Left renal cortex interstitium (tissue), 4 donors: ENCODE results near the gene ALK. TPM values are rescaled to one million over a fixed set of nuclear protein-coding genes. Genes with fewer than 3 reads are reported as not detected.

Experiments
- DNase-seq, 4 donors: peaks; one replicate each; pipeline ENCODE4 v3.0.0-alpha.2; 2013; ENCODE audit warnings: low read depth in 4 of 4, low spot score in 2 of 4, missing footprints in 1 of 4
- polyA plus RNA-seq, 4 donors: library from polyadenylated mRNA; unstranded; fragments of 120-200 nt; gene quantifications; one replicate each; pipeline ENCODE4 v1.2.1, GENCODE V29; 2013; ENCODE audit not compliant: insufficient read length in 4 of 4

The ALK gene
- polyA plus RNA-seq, 4 donors, result 0.24 to 0.68 (median 0.31) TPM

- DNase-seq, result no peak
Observed at GRCh38 chr2:29517413-29517812, 404.0 kb downstream of the ALK start.

- no peak for DNase-seq
Observed at GRCh38 chr2:29516767-29517166, 404.6 kb downstream of the ALK start.

- no peak for DNase-seq
Observed at GRCh38 chr2:29509878-29510277, 411.5 kb downstream of the ALK start.

- DNase-seq, result no peak
Observed at GRCh38 chr2:29509397-29509796, 412.0 kb downstream of the ALK start.

GRCh38 chr2:29504746-29505145 lies 416.6 kb downstream of the ALK start:
- DNase-seq, result no peak

- DNase-seq, result peak in 1 of 4 donors; percentile 16
Observed at GRCh38 chr2:29502460-29502911, 418.9 kb downstream of the ALK start.

- no peak for DNase-seq
Observed at GRCh38 chr2:29497375-29497774, 424.0 kb downstream of the ALK start.

- no peak for DNase-seq
Observed at GRCh38 chr2:29496198-29496597, 425.2 kb downstream of the ALK start.

- DNase-seq, result no peak
Observed at GRCh38 chr2:29495536-29496060, 425.8 kb downstream of the ALK start.

GRCh38 chr2:29495068-29495467 lies 426.3 kb downstream of the ALK start:
- DNase-seq, result no peak

GRCh38 chr2:29492701-29493100 lies 428.7 kb downstream of the ALK start:
- no peak for DNase-seq

- no peak for DNase-seq
Observed at GRCh38 chr2:29490045-29490444, 431.3 kb downstream of the ALK start.

GRCh38 chr2:29489568-29489967 lies 431.8 kb downstream of the ALK start:
- no peak for DNase-seq

GRCh38 chr2:29487967-29488555 lies 433.3 kb downstream of the ALK start:
- no peak for DNase-seq

- DNase-seq, result no peak
Observed at GRCh38 chr2:29485631-29486030, 435.8 kb downstream of the ALK start.

GRCh38 chr2:29485117-29485516 lies 436.3 kb downstream of the ALK start:
- DNase-seq, result no peak

GRCh38 chr2:29482867-29483266 lies 438.5 kb downstream of the ALK start:
- no peak for DNase-seq

GRCh38 chr2:29482348-29482747 lies 439.0 kb downstream of the ALK start:
- no peak for DNase-seq

GRCh38 chr2:29481313-29481712 lies 440.1 kb downstream of the ALK start:
- DNase-seq, result no peak

GRCh38 chr2:29480426-29480825 lies 441.0 kb downstream of the ALK start:
- no peak for DNase-seq

- no peak for DNase-seq
Observed at GRCh38 chr2:29479401-29479800, 442.0 kb downstream of the ALK start.

GRCh38 chr2:29478641-29479040 lies 442.7 kb downstream of the ALK start:
- no peak for DNase-seq

GRCh38 chr2:29477186-29477585 lies 444.2 kb downstream of the ALK start:
- no peak for DNase-seq
